DMS114 treated with DMSO at 0.1 percent for 48 hours (cell line): ENCODE data around the gene CCL23.

Experiments used
- DNase-seq: peaks from one replicate; lab custom pipeline; 2025; ENCODE audit not compliant: unreplicated experiment; lab: John Stamatoyannopoulos, UW

The CCL23 gene

GRCh38 chr17:35972066-35972465 is 45.7 kb downstream of the CCL23 start:
- DNase-seq, result no peak

- peak; percentile 73 for DNase-seq
Measured at GRCh38 chr17:35969558-35970380, 48.0 kb downstream of the CCL23 start.

DNA sequence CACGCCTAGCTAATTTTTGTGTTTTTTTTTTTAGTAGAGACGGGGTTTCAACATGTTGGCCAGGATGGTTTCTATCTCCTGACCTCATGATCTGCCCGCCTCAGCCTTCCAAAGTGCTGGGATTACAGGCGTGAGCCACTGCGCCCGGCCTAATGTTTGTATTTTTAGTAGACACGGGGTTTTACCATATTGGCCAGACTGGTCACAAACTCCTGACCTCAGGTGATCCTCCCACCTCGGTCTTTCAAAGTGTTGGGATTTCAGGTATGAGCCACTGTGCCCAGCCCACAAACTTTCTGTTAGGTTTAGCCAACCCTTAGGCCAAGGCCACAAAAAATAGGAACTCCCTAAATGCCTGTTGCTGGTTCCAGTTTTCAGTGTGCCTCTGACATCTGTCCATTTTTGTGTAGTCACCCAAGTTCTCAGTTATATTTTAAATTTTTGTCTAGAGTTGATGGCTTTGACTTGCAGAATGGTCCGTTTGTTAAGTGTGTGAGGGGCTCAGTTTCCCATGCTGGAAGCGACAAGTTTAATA is 49.2 kb downstream of the CCL23 start:
- no peak for DNase-seq

- DNase-seq, result no peak
Measured at GRCh38 chr17:35965272-35965671, 52.5 kb downstream of the CCL23 start.

GRCh38 chr17:35963663-35964062 is 54.1 kb downstream of the CCL23 start:
- no peak for DNase-seq
